BJ (cell line): Measurements from ENCODE around the gene SPSB1. TPM values are rescaled to one million over a fixed set of nuclear protein-coding genes. Genes with fewer than 3 reads are reported as not detected.

Experiments
- CTCF ChIA-PET: fragments of 350-600 bp; formaldehyde crosslinking; extraction: SDS; loops from one replicate; lab custom pipeline; 2021; ENCODE audit warnings: antibody characterized with exemption, inconsistent platforms; lab: Yijun Ruan, JAX
- POLR2A ChIA-PET: fragments of 300-600 bp; sonication (Branson Sonifier 250); formaldehyde crosslinking; extraction: SDS; loops from one replicate; lab custom pipeline; 2021; ENCODE audit warnings: antibody characterized with exemption; lab: Charles Lee
- DNase-seq: peaks from one replicate; pipeline ENCODE4 v3.0.0-alpha.2; 2011; ENCODE audit warnings: low read depth
- H3K27me3 ChIP-seq: 2 replicates; pipeline ENCODE4 v1.6.0; 2011; ENCODE audit warnings: low read length; ENCODE audit not compliant: control insufficient read depth, insufficient read depth
- H3K36me3 ChIP-seq: 2 replicates; pipeline ENCODE4 v1.5.1; 2011; ENCODE audit warnings: low read length; ENCODE audit not compliant: control insufficient read depth, insufficient read depth
- H3K4me3 ChIP-seq: 2 replicates; pipeline ENCODE4 v1.5.1; 2011; ENCODE audit warnings: low read depth, mild to moderate bottlenecking, control low read depth, low read length
- CTCF ChIP-seq: IDR thresholded peaks from 2 replicates; pipeline ENCODE4 v1.5.1; 2011; ENCODE audit warnings: low read depth, mild to moderate bottlenecking, control low read depth, inconsistent platforms, low read length, moderate library complexity; ENCODE audit not compliant: insufficient read depth
- polyA plus RNA-seq: library from polyadenylated mRNA; depleted of rRNA; stranded (reverse); fragments of >200 nt; gene quantifications from 2 replicates; pipeline ENCODE4 v1.2.3, GENCODE V29; 2011

SPSB1 gene
- polyA plus RNA-seq, 1 experiment = 19.8 TPM

DNA sequence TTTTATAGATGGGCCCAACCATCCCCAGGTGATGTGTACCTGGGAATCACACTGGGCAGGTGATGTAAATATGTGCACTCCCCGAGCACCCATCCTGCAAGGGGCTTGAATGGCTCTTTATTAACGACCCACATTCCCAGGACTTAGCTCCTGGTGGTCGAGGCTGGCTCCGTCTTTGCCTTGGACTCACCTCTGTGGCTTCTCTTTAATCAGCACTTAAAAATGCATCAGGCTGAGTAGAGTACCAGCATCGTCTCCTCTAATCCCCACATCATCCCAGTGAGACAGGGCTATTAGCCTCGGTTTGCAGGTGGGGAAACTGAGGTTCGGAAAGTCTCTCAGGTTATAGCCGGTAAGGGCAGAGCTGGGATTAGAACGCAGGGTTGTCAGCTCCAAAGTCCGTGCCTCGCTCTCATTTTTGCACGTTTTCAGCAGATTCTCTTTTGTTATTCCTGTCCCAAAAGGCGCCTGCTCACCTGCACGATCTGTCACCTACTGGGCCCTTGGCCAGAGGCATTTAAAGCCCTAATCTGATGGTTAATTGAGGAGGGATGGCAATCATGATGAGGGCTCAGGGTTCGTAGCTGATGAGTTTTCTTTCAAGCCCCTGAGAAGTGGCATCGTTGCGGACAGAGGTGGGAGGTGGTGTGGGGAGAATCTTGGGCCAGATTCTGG, 29.4 kb downstream of the SPSB1 start:
- Histone ChIP-seq H3K36me3 (no peaks in the 10 kb centered on the region; the same call in 1 of the 2 replicates), H3K4me3 (no peak overlapping the region), H3K27me3 (no peaks in the 10 kb centered on the region)
- DNase-seq = no peak
- ChIA-PET CTCF (no interaction called here), POLR2A (no interaction called here)
- no peak for TF ChIP-seq CTCF

GRCh38 chr1:9322661-9323244, 30.1 kb downstream of the SPSB1 start:
- POLR2A ChIA-PET = no interaction called here
- no peak for DNase-seq
- H3K36me3 ChIP-seq = no peaks in the 10 kb centered on the region
- H3K4me3 ChIP-seq = no peak overlapping the region
- CTCF ChIA-PET = no interaction called here
- no peak for TF ChIP-seq CTCF
- H3K27me3 ChIP-seq = no peaks in the 10 kb centered on the region

DNA sequence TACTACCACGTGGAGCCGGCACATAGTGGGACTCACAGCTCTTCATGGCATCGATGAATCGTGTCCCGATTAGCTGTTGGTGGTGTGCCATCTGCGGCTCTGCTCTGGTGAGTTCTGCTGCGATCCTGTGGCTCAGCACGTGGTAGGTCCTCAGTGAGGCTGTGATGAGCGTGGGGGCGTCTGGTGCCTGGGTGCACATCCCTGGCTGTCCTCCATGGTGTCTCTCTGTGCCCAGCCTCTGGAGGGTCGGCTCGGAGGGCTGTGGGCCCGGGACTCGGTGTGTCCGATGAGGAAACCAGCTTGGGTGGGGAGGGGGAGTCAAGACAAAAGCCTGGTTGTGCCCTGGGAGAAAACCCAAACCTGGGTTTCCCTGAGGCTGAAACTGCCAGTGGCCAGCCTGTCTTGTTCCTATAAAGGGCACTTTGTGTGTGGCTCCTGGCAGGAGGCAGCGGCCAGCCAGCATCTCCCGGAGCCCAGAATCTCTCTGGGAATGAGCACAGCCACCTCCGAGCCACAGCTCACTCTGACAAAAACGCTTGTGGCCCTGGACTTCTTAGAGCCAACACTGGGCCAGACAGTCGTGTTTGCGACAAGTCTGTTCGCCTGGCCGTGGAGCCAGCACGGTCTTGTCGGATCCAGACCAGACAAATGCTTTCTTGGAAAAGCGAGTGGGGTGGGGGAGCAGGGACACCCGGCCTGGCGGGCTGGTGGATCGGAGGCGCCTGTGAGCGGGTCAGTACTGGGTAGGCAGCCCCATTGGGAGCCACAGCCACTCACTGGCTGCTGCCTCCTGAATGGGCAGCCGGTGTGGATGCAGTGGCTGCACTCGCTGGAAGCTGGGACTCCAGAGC, 31.8 kb downstream of the SPSB1 start:
- ChIA-PET POLR2A (no interaction called here), CTCF (interaction anchor here (1.0 kb wide), 1 partner anchor 57 kb away, joined by 5 read pairs; no protein-coding TSS in a partner anchor)

GRCh38 chr1:9326596-9326995, 33.9 kb downstream of the SPSB1 start:
- POLR2A ChIA-PET = no interaction called here
- no peak for TF ChIP-seq CTCF
- H3K27me3 ChIP-seq = no peaks in the 10 kb centered on the region
- H3K36me3 ChIP-seq = no peaks in the 10 kb centered on the region
- CTCF ChIA-PET = interaction anchor here (1.4 kb wide), 1 partner anchor 14 kb away, joined by 4 read pairs; no protein-coding TSS in a partner anchor
- no peak overlapping the region for H3K4me3 ChIP-seq
- DNase-seq = peak; percentile 44

More for the DNA sequence above, 31.8 kb downstream of the SPSB1 start:
- Histone ChIP-seq H3K27me3 (no peaks in the 10 kb centered on the region), H3K4me3 (no peak overlapping the region), H3K36me3 (no peaks in the 10 kb centered on the region)
- no peak for TF ChIP-seq CTCF
- DNase-seq = no peak

GRCh38 chr1:9328201-9328600, 35.5 kb downstream of the SPSB1 start:
- POLR2A ChIA-PET = no interaction called here
- no peak for TF ChIP-seq CTCF
- no peaks in the 10 kb centered on the region for H3K27me3 ChIP-seq
- H3K36me3 ChIP-seq = no peaks in the 10 kb centered on the region; the same call in 1 of the 2 replicates
- DNase-seq = no peak
- H3K4me3 ChIP-seq = no peak overlapping the region
- CTCF ChIA-PET = no interaction called here
